IMR-90 (cell line): Measurements from ENCODE around the gene PLXNA3. TPM values are rescaled to one million over a fixed set of nuclear protein-coding genes. Genes with fewer than 3 reads are reported as not detected.

Source experiments
- ATAC-seq: fragments of 200-7000 bp; cut with Tn5 transposase; 2 replicates; pipeline ENCODE4 v1.9.1; 2020; ENCODE audit warnings: low read depth, mild to moderate bottlenecking, moderate library complexity
- BruUV-seq: library from RNA; stranded (reverse); fragments of 400-500 nt; replicated peaks from 2 replicates; lab custom pipeline; 2021; lab: Mats Ljungman, UMichigan
- CTCF ChIA-PET: fragments of 300-600 bp; formaldehyde crosslinking; extraction: SDS; loops from one replicate; lab custom pipeline; 2021; ENCODE audit warnings: antibody characterized with exemption; lab: Yijun Ruan, JAX
- POLR2A ChIA-PET: fragments of 300-600 bp; sonication (Branson Sonifier 250); formaldehyde crosslinking; loops from one replicate; lab custom pipeline; 2022; ENCODE audit warnings: antibody characterized with exemption; ENCODE audit not compliant: unreplicated experiment; lab: Charles Lee
- DNase-seq: peaks from one replicate; pipeline ENCODE4 v3.0.0; 2013
- H2AFZ ChIP-seq: replicated peaks from 2 replicates; pipeline ENCODE3; 2013; ENCODE audit warnings: low read length, mild to moderate bottlenecking; ENCODE audit not compliant: poor library complexity
- H2AK5ac ChIP-seq: 2 replicates; pipeline ENCODE4 v1.6.1; 2013; ENCODE audit warnings: low read depth, low read length, inconsistent platforms
- H2AK9ac ChIP-seq: replicated peaks from 2 replicates; pipeline ENCODE3; 2013; ENCODE audit warnings: mild to moderate bottlenecking, low read depth, low read length, moderate library complexity; ENCODE audit not compliant: poor library complexity
- H2BK120ac ChIP-seq: 2 replicates; pipeline ENCODE4 v1.6.1; 2013; ENCODE audit warnings: low read depth, low read length, inconsistent platforms
- H2BK15ac ChIP-seq: 3 replicates; pipeline ENCODE4 v1.6.1; 2013; ENCODE audit warnings: low read depth, low read length, inconsistent platforms
- H2BK20ac ChIP-seq: 2 replicates; pipeline ENCODE4 v1.6.1; 2013; ENCODE audit warnings: low read depth, mild to moderate bottlenecking, inconsistent platforms, low read length, moderate library complexity
- H2BK5ac ChIP-seq: 2 replicates; pipeline ENCODE4 v1.6.1; 2013; ENCODE audit warnings: mild to moderate bottlenecking, low read depth, low read length, inconsistent platforms; ENCODE audit not compliant: poor library complexity, severe bottlenecking
- H3K14ac ChIP-seq: replicated peaks from 2 replicates; pipeline ENCODE4 v1.6.1; 2013; ENCODE audit warnings: low read depth, low read length, inconsistent platforms
- H3K18ac ChIP-seq: 2 replicates; pipeline ENCODE4 v1.6.1; 2013; ENCODE audit warnings: low read depth, low read length, control low read depth
- H3K23ac ChIP-seq: 2 replicates; pipeline ENCODE4 v1.6.1; 2013; ENCODE audit warnings: low read depth, low read length, inconsistent platforms
- H3K27ac ChIP-seq: 2 replicates; pipeline ENCODE4 v1.5.1; 2013; ENCODE audit warnings: mild to moderate bottlenecking, control low read depth, low read length; ENCODE audit not compliant: insufficient read depth
- H3K27me3 ChIP-seq: 2 replicates; pipeline ENCODE4 v1.6.1; 2013; ENCODE audit warnings: low read length; ENCODE audit not compliant: control insufficient read depth, insufficient read depth
- H3K36me3 ChIP-seq: 2 replicates; pipeline ENCODE4 v1.6.1; 2013; ENCODE audit warnings: low read length, mixed read lengths; ENCODE audit not compliant: control insufficient read depth, insufficient read depth
- H3K4ac ChIP-seq: 2 replicates; pipeline ENCODE4 v1.6.1; 2013; ENCODE audit warnings: low read depth, low read length, inconsistent platforms
- H3K4me1 ChIP-seq: 2 replicates; pipeline ENCODE4 v1.6.1; 2013; ENCODE audit warnings: low read length, mixed read lengths; ENCODE audit not compliant: control insufficient read depth, insufficient read depth
- H3K4me2 ChIP-seq: 2 replicates; pipeline ENCODE4 v1.6.1; 2013; ENCODE audit warnings: low read depth, mild to moderate bottlenecking, control low read depth, low read length, moderate library complexity
- H3K4me3 ChIP-seq: 2 replicates; pipeline ENCODE4 v1.5.1; 2013; ENCODE audit warnings: low read depth, mild to moderate bottlenecking, control low read depth, low read length, moderate library complexity; ENCODE audit not compliant: insufficient read depth
- H3K56ac ChIP-seq: 2 replicates; pipeline ENCODE4 v1.6.1; 2013; ENCODE audit warnings: low read length, inconsistent platforms; ENCODE audit not compliant: insufficient read depth; ENCODE audit errors: extremely low read depth
- H3K79me1 ChIP-seq, 2 experiments: 2 replicates each; pipeline ENCODE4 v1.6.1; 2013; ENCODE audit warnings: low read length in 2 of 2, inconsistent platforms in 1 of 2, low read depth in 1 of 2
- H3K9ac ChIP-seq: 2 replicates; pipeline ENCODE4 v1.6.1; 2013; ENCODE audit warnings: low read depth, low read length, control low read depth
- H3K9me1 ChIP-seq: 2 replicates; pipeline ENCODE4 v1.6.1; 2013; ENCODE audit warnings: low read length, inconsistent platforms; ENCODE audit not compliant: insufficient read depth
- H3K9me3 ChIP-seq: 2 replicates; pipeline ENCODE4 v1.6.1; 2013; ENCODE audit warnings: low read length; ENCODE audit not compliant: control insufficient read depth, insufficient read depth
- H4K20me1 ChIP-seq: 2 replicates; pipeline ENCODE4 v1.6.1; 2013; ENCODE audit warnings: low read length, inconsistent platforms; ENCODE audit not compliant: insufficient read depth
- H4K5ac ChIP-seq: 2 replicates; pipeline ENCODE4 v1.6.1; 2013; ENCODE audit warnings: mild to moderate bottlenecking, low read depth, low read length, control low read depth
- H4K8ac ChIP-seq, 2 experiments: 2 replicates each; pipeline ENCODE4 v1.6.1; 2013; ENCODE audit warnings: low read depth in 2 of 2, low read length in 2 of 2, control low read depth in 1 of 2, inconsistent platforms in 1 of 2
- H4K91ac ChIP-seq: 2 replicates; pipeline ENCODE4 v1.6.1; 2013; ENCODE audit warnings: low read depth, low read length, inconsistent platforms; ENCODE audit not compliant: insufficient read depth
- CHD1 ChIP-seq: IDR thresholded peaks from 2 replicates; pipeline ENCODE4 v1.6.1; 2012; ENCODE audit warnings: low read depth, low read length, improper control_type of control experiment
- WGBS, 2 experiments: methylation state at CpG; one replicate each; pipeline versions ENCODE4 v1.1.5 to v1.1.7; 2013; ENCODE audit warnings: missing lambda C conversion rate in 2 of 2; ENCODE audit not compliant: insufficient read length in 1 of 2; ENCODE audit errors: extremely low coverage in 2 of 2; 5-methylcytosine and 5-hydroxymethylcytosine counted together
- dilution Hi-C: fragments of 300-500 bp; cut with HindIII; formaldehyde crosslinking; loops from one replicate; pipeline ENCODE4 v1.14.3; 2018; ENCODE audit warnings: low sequenced_read_pairs; ENCODE audit not compliant: unreplicated experiment
- in situ Hi-C: fragments of 300-500 bp; cut with MboI; formaldehyde crosslinking; loops from 3 replicates; pipeline ENCODE4 v1.14.3; 2019; ENCODE audit warnings: low sequenced_read_pairs, inconsistent platforms, mixed read lengths
- intact Hi-C: fragments of 100-400 bp; cut with micrococcal nuclease; formaldehyde crosslinking; loops from 2 replicates; pipeline ENCODE4 v1.10.0; 2022
- polyA plus RNA-seq, 3 experiments: library from polyadenylated mRNA; depleted of rRNA; stranded (reverse); fragments of >200 nt; gene quantifications; 2 replicates each; pipeline ENCODE4 v1.2.3, GENCODE V29; 2012; ENCODE audit warnings: low replicate concordance in 1 of 3
- total RNA-seq: library from RNA; depleted of rRNA; stranded (reverse); fragments of >200 nt; gene quantifications from 2 replicates; pipeline ENCODE4 v1.2.3, GENCODE V29; 2012

PLXNA3 gene
- total and polyA plus RNA-seq, 2 of the 4 experiments (the other 2 are of a cell fraction), result 4.3 to 111 TPM

- dilution Hi-C loops (no loop called here), intact Hi-C loops (loop anchor here (2.0 kb wide), 2 partner anchors 26 to 30 kb away; partner anchors contain the start of genes G6PD, IKBKG and SLC10A3), in situ Hi-C loops (no loop called here)
- H3K4me2 ChIP-seq, result peak overlapping the region; percentile 27; the same call in 1 of the 2 replicates
- no peaks in the 10 kb centered on the region for H3K9me3 ChIP-seq
- peaks cover 8% of the 10 kb centered on the region; the same call in 1 of the 2 replicates for H3K4me1 ChIP-seq
- no peak overlapping the region for H3K14ac ChIP-seq
- H3K9me1 ChIP-seq, result peaks cover 3% of the 10 kb centered on the region
- no peaks in the 10 kb centered on the region for H3K36me3 ChIP-seq
- H3K27me3 ChIP-seq, result no peaks in the 10 kb centered on the region
- no peak overlapping the region for H2BK120ac ChIP-seq
- peak overlapping the region; percentile 72 for H2AK9ac ChIP-seq
- H3K23ac ChIP-seq, result no peak overlapping the region
- H4K20me1 ChIP-seq, result no peaks in the 10 kb centered on the region
- H2BK20ac ChIP-seq, result no peak overlapping the region
- H4K91ac ChIP-seq, result peak overlapping the region; percentile 73
- peak overlapping the region; percentile 70 for H2AFZ ChIP-seq
- H3K4me3 ChIP-seq, result no peak overlapping the region
- peak overlapping the region; percentile 45; the same call in 1 of the 2 replicates for H3K4ac ChIP-seq
- peak overlapping the region; percentile 10; the same call in 1 of the 2 replicates for H2AK5ac ChIP-seq
- peaks cover 8 to 12% of the 10 kb centered on the region in 2 experiments; a peak in 2 of 4 replicates for H3K79me1 ChIP-seq
- H3K56ac ChIP-seq, result no peak overlapping the region
- H4K8ac ChIP-seq, result peak overlapping the region; percentile 40 to 83; a peak in 2 of 4 replicates
- ChIA-PET POLR2A (no interaction called here), CTCF (no interaction called here)
- H3K27ac ChIP-seq, result peak overlapping the region; percentile 87; the same call in 1 of the 2 replicates
- no peak overlapping the region; the same call in 1 of the 2 replicates for H3K18ac ChIP-seq
- WGBS, 2 experiments, result 49% methylated on average over 14 of the region's 25 CpGs; no CpG with 5 or more reads in 1 of the 2 experiments
- no peak for TF ChIP-seq CHD1
- no peak overlapping the region for H2BK5ac ChIP-seq
- peak overlapping the region; percentile 41; the same call in 1 of the 2 replicates for H3K9ac ChIP-seq
- DNase-seq, result no peak
- no peak; the same call in 1 of the 2 replicates for ATAC-seq
- BruUV-seq, result no TSS peak
- peak overlapping the region; percentile 39; the same call in 1 of the 2 replicates for H4K5ac ChIP-seq
- no peak overlapping the region for H2BK15ac ChIP-seq
Observed at GRCh38 chrX:154517101-154517781, 59.2 kb downstream of the PLXNA3 start.
